HepG2 (cell line): Measurements from ENCODE around the gene RPS6KA2. TPM values are rescaled to one million over a fixed set of nuclear protein-coding genes. Genes with fewer than 3 reads are reported as not detected.

Experiments used
- AKAP8 ChIP-seq: sonication (generic); formaldehyde crosslinking; IDR thresholded peaks from 2 replicates; pipeline ENCODE4 v1.5.1; 2020; ENCODE audit warnings: mild to moderate bottlenecking, missing genetic modification reagents
- ATF6 ChIP-seq: sonication (generic); formaldehyde crosslinking; conservative IDR thresholded peaks from 2 replicates; pipeline ENCODE4 v1.4.0; 2020; ENCODE audit warnings: missing genetic modification reagents
- DRAP1 ChIP-seq: IDR thresholded peaks from 2 replicates; pipeline ENCODE4 v1.6.1; 2016; ENCODE audit warnings: missing genetic modification reagents, missing compliant biosample characterization
- HOMEZ ChIP-seq: IDR thresholded peaks from 2 replicates; pipeline ENCODE4 v1.6.1; 2016; ENCODE audit warnings: low read depth
- HOXA7 ChIP-seq: sonication (generic); formaldehyde crosslinking; IDR thresholded peaks from 2 replicates; pipeline ENCODE4 v1.8.1; 2022; ENCODE audit warnings: mild to moderate bottlenecking, missing genetic modification reagents, moderate library complexity
- NBN ChIP-seq: fragments of 450-650 bp; conservative IDR thresholded peaks from 2 replicates; pipeline ENCODE4 v1.6.1; 2017
- NCOR1 ChIP-seq: fragments of 200-600 bp; sonication (generic); IDR thresholded peaks from 2 replicates; pipeline ENCODE4 v1.7.0; 2017; ENCODE audit warnings: antibody characterized with exemption, low read length, borderline replicate concordance
- SPEN ChIP-seq: sonication (generic); formaldehyde crosslinking; IDR thresholded peaks from 2 replicates; pipeline ENCODE4 v1.5.1; 2020; ENCODE audit warnings: low read depth, mild to moderate bottlenecking, missing genetic modification reagents
- TFDP1 ChIP-seq: IDR thresholded peaks from 2 replicates; pipeline ENCODE4 v1.6.1; 2016; ENCODE audit warnings: missing compliant biosample characterization, missing genetic modification reagents, borderline replicate concordance
- TFDP2 ChIP-seq: sonication (generic); formaldehyde crosslinking; IDR thresholded peaks from 2 replicates; pipeline ENCODE4 v1.4.0; 2020; ENCODE audit warnings: missing genetic modification reagents
- TP53 ChIP-seq: sonication (generic); formaldehyde crosslinking; conservative IDR thresholded peaks from 2 replicates; pipeline ENCODE4 v1.4.0; 2020; ENCODE audit warnings: missing genetic modification reagents
- ZMAT5 ChIP-seq: sonication (generic); formaldehyde crosslinking; IDR thresholded peaks from 2 replicates; pipeline ENCODE4 v1.5.0; 2020; ENCODE audit warnings: mild to moderate bottlenecking, low read depth, missing genetic modification reagents, borderline replicate concordance
- ZNF503 ChIP-seq: sonication (generic); formaldehyde crosslinking; IDR thresholded peaks from 2 replicates; pipeline ENCODE4 v1.4.0; 2020; ENCODE audit warnings: missing genetic modification reagents
- ZNF543 ChIP-seq: sonication (generic); formaldehyde crosslinking; IDR thresholded peaks from 2 replicates; pipeline ENCODE4 v1.4.0; 2020; ENCODE audit warnings: mild to moderate bottlenecking, missing genetic modification reagents
- ZNF576 ChIP-seq: sonication (generic); formaldehyde crosslinking; IDR thresholded peaks from 2 replicates; pipeline ENCODE4 v1.4.0; 2020; ENCODE audit warnings: mild to moderate bottlenecking, missing genetic modification reagents
- ZNF607 ChIP-seq: sonication (generic); formaldehyde crosslinking; IDR thresholded peaks from 2 replicates; pipeline ENCODE4 v1.5.1; 2020; ENCODE audit warnings: missing genetic modification reagents, mild to moderate bottlenecking, borderline replicate concordance
- ZNF614 ChIP-seq: IDR thresholded peaks from 2 replicates; pipeline ENCODE4 v1.6.1; 2018; ENCODE audit warnings: missing biosample characterization, missing genetic modification reagents, inconsistent platforms, borderline replicate concordance
- ZNF616 ChIP-seq: sonication (generic); formaldehyde crosslinking; IDR thresholded peaks from 2 replicates; pipeline ENCODE4 v1.5.0; 2020; ENCODE audit warnings: low read depth, mild to moderate bottlenecking, missing genetic modification reagents
- ZNF709 ChIP-seq: sonication (generic); formaldehyde crosslinking; IDR thresholded peaks from 2 replicates; pipeline ENCODE4 v1.5.0; 2020; ENCODE audit warnings: mild to moderate bottlenecking, missing genetic modification reagents
- polyA plus RNA-seq, 8 experiments: library from polyadenylated mRNA; depleted of rRNA in 3 of 8; stranded (reverse) in 7 of 8; unstranded in 1 of 8; fragments of >200 nt; fragmentation: Illumina TruSeq in 4 of 8; extraction: Trizol in 4 of 8; gene quantifications; 2 replicates each; pipeline versions ENCODE4 v1.2.1 to v1.2.3, GENCODE V29; 2011 to 2016; ENCODE audit warnings: low read depth in 4 of 8, missing spikeins in 1 of 8, mixed read lengths in 1 of 8; ENCODE audit not compliant: insufficient read depth in 1 of 8
- total RNA-seq, 5 experiments: library from RNA; depleted of rRNA; stranded (reverse); fragments of >200 nt; fragmentation: Illumina TruSeq; extraction: Trizol; gene quantifications; 2 replicates each; pipeline ENCODE4 v1.2.3, GENCODE V29; 2016; ENCODE audit warnings: low read depth in 1 of 5

Gene RPS6KA2
- total and polyA plus RNA-seq, 2 of the 13 experiments (the other 11 are each of a cell fraction or from before 2014, with no cell fraction given): 0.22 to 0.38 TPM

- TF ChIP-seq HOMEZ (CRISPR knock-in tag) (peak; percentile 49; the same call in 1 of the 2 replicates), TP53 (CRISPR knock-in tag) (0 out of 2 replicates have a peak, but pooled peaks have one; percentile 56), AKAP8 (CRISPR knock-in tag) (no peak), ZNF709 (CRISPR knock-in tag) (no peak), ZNF616 (0 out of 2 replicates have a peak, but pooled peaks have one; percentile 24), ATF6 (CRISPR knock-in tag) (no peak), NBN (no peak), ZNF576 (no peak), SPEN (CRISPR knock-in tag) (no peak; the same call in 1 of the 2 replicates), TFDP1 (CRISPR knock-in tag) (peak; percentile 57; the same call in 1 of the 2 replicates), ZNF607 (CRISPR knock-in tag) (peak; percentile 75; the same call in 1 of the 2 replicates), DRAP1 (CRISPR knock-in tag) (peak; percentile 53; the same call in 1 of the 2 replicates), TFDP2 (CRISPR knock-in tag) (peak; percentile 56), ZNF543 (no peak), ZMAT5 (CRISPR knock-in tag) (no peak), ZNF503 (no peak), ZNF614 (CRISPR knock-in tag) (peak; percentile 32; the same call in 1 of the 2 replicates), NCOR1 (no peak), HOXA7 (no peak)
Observed at GRCh38 chr6:166394036-166394892, 232.8 kb downstream of the RPS6KA2 start (continued).
